Activated T-cell treated with anti-CD3 and anti-CD28 coated beads for 1 hour (primary cell): ENCODE results near the gene NPHP1.
"Not testable (repeated sequence)": the region's sequence is repeated elsewhere in the genome, so short reads cannot be mapped to it uniquely, and the experiment has no call there.

Experiments
- DNase-seq: peaks from one replicate; pipeline ENCODE4 v3.0.0-alpha.2; 2020; ENCODE audit warnings: low read depth

The NPHP1 gene

DNA sequence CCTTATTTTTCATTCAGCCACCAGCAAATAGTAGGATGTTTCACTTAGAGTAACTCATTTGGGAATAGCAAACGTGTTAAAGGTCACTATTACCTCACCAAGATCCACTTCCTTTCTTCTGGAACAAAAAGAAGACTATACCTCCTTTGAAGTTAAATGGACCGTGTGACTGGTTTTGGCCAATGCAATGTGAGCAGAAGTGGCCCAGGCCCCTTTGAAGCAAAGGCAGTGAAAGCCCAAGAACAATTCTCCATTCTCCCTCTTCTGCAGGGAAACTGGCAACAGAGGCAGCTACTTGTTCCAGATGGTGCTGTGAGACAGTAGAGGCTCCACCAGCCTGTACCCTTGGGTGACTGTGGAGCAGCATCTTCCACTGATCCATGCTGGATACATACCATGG is 77.9 kb downstream of the NPHP1 start:
- no peak for DNase-seq

GRCh38 chr2:110126086-110126773 is 78.6 kb downstream of the NPHP1 start:
- no peak for DNase-seq

DNA sequence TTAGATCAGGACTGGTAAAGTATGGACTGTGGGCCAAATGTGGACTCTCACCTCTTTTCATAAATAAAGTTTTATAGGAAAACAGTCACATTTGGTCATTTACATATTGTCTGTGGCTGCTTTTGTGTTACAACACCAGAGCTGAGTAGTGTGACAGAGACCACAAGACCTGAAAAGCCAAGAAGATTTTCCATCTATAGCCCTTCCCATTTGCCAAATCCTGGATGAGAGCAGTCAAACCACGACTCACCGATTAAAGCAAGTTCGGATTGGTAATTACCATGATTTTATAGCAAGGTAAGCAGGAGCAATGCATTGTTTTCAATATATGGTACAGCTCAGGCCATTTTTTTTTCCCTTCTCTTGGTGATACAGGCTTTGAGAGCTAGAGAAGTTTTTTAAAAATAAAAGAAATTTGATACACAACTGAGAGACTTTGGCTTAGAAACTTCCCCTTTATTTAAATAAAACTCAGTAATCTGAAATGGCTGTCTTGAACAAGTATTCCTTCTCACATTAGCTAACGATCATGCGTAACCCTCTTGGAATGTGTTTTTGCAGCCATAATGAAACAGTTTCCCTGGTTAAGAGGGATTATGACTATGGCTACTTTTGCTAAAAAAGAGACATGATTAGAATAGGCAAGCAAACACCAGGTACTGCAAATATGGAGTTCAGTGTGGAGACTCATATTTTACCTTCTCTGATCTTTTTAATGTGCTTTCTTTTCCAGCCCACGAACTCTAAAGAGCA is 79.7 kb downstream of the NPHP1 start:
- no peak for DNase-seq

DNA sequence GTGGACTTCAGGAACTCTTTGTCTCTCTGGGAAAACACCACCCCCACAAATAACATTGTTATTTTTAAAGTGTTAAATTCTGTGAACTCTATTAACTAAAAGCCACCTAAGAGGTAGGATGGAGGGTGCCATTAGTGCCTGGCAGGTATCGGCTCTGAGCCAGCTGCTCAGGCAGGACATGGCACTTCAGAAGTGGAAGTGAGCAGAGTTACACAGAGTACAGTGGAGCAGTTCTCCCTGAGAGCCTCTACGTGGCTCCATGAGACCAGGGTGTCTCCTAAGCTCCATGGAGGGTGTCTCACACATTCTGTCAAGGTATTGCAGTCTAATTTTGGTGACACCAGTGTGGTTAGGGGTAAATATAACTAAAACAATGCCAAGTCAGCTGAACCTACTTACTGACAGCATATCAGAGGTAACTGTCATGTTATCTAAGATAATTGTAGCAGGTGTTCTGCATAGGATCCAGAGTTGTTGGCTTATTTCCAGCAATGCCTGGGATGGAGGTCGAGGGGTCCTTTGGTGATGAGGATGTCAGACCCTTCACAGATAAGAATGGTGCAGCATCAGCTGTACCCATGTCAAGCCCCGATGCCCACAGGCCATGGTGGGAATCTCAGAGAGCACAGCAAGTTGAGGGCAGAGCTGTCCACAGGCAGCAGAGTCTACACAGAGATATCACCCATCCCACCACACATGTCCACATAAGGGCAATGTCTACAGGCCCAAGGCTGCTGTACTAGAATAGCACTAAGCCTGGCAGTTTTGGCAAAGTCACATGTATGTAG is 80.6 kb downstream of the NPHP1 start:
- no peak for DNase-seq

DNA sequence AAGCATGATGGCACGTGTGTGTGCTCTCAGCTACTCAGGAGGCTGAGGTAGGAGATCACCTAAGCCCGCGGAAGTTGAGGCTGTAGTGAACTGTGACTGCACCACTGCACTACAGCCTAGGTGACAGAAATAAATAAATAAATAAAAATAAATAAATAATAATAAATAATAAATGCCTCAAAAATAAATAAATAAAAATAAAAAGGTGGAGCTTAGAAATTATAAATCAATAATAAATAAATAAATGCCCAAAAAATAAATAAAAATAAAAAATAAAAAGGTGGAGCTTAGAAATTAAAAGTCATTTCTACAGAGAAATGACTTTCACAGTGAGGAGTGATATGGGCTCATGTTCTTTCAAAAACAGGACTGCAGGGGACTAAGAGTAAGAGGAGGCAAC is 83.2 kb downstream of the NPHP1 start:
- DNase-seq = no peak

- no peak for DNase-seq
Observed at GRCh38 chr2:110121052-110121334, 83.8 kb downstream of the NPHP1 start.

DNA sequence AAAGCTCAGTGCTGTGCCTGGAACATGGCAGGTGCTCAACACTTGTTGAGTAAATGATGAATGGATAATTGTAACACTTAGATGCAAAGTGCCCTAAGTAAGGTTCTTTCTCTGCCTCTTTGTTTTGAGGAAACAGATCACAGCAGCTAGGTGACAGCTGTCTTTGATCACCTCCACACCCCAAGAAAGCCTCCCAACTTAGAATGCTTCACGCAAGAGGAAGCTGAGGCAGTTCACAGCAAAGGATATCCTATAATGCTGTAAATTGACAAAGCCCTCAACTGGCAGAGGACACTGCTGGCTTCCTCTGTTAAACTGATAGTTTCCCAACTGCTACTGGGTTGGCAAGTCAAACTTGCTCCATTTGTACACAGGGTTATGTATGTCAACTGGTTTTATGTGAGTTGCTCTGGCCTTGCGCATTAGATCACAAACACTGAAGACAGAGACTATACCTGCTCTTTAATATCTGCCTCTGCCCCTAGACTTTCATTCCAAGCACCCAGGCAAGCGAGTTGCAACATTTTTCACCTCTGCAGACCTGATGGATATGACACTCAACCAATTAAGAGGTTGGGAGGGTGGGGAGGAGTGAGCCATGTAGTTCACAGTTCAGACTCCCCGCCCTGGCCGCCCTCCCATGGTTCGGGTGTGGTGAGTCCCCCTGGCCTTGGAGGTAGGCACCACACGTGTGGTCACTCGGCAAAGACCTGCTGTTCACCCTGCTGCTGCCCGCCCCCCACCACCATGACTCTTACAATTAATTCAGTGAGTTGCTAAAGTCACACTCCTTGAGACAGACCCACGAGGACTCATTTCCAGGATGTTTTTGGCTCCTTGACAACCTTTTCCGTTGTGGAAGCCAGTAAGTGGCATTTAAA is 84.4 kb downstream of the NPHP1 start:
- no peak for DNase-seq

- no peak for DNase-seq
Observed at GRCh38 chr2:110116033-110116710, 88.6 kb downstream of the NPHP1 start.

- DNase-seq = no peak
Observed at GRCh38 chr2:110115291-110116032, 89.4 kb downstream of the NPHP1 start, which contains the start of gene MALL. Gene MALL, minus strand, starts transcription at chr2:110115822. Its CDS starts 30 bp downstream, at chr2:110115792.

- no peak for DNase-seq
Observed at GRCh38 chr2:110114831-110115255, 90.0 kb downstream of the NPHP1 start.

DNA sequence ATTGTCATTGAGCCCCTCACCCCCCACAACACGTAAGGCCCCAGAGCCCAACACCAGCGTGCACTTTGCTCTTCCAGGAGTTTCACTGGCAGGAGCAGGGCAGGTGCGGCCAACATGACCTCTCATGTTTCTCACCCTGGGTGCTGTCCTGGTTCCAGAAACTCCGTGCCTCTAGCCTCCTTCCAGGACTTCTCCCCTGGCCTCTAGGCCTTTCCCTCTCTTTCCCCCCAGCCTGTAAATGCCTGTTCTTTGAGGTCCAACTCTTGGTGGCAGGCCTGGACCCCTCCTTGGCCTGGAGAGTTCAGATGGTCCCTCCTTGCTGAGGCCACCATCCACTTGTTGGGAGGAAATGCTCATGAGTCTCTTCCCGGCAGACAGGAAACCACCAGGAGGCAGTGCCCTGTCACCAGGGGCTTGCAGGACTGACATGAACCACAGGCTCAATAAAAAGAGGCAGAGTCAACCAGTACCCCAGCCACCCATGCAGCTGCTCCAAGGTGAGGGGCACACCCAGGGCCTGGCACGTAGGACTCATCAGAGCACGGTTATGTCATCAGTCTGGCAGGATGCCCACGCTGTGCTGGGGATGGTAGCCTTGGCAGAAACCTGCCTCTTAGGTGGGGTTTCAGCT is 90.7 kb downstream of the NPHP1 start:
- DNase-seq = no peak

DNA sequence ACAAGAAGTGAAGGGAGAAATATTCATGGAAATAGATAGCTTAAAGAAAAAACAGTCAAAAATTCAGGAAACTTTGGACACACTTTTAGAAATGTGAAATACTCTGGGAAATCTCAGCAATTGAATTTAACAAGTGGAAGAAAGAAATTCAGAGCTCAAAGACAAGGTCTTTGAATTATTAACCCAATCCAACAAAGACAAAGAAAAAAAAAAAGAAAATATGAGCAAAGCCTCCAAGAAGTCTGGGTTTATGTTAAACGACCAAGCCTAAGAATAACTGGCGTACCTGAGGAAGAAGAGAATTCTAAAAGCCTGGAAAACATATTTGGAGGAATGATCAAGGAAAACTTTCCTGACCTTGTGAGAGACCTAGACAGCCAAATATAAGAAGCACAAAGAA is 96.5 kb downstream of the NPHP1 start:
- DNase-seq = not testable (repeated sequence)

GRCh38 chr2:110107092-110108079 is 97.4 kb downstream of the NPHP1 start:
- DNase-seq = no peak

GRCh38 chr2:110106642-110107041 is 98.2 kb downstream of the NPHP1 start:
- no peak for DNase-seq

DNA sequence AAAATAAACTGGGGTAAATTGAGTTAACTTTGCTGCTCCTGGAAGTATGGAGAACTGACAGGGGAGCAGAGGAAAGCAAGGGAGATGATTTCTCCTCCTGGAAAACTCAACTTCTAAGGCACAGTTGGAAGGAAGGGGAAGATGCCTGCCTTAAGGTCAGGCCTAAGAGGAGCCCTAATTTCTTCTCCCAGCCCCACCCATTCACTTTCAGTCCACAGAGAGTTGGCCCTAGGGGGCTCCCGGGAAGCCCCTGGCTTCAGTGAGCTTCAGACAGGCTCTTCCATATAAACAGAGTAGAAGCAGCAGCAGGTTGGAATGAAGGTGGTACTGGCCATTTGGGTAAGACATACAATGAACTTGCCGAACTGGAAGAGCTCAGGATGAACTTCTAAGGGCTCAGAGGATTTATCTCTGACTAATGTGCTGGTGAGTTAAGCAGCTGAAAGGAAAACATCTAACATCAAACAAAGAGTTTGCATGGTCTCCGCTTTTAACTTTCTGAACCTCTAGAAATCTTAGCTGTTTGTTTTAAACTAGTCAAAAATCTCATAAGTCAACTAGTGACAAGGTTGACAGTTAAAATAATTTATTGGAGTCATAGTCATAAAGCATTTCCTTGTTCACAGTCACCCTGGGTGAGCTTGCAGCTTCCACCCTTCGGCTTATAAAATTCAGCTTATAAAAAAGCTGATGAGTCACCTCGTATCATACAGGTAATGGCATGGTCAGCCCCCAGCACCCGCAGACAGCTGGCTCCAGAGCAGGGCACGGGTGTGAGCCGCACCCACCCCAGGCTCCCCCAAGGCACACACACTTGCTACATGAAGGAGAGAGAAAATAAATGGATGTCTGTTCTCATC is 99.0 kb downstream of the NPHP1 start:
- no peak for DNase-seq

- no peak for DNase-seq
Observed at GRCh38 chr2:110105183-110105582, 99.6 kb downstream of the NPHP1 start.

DNA sequence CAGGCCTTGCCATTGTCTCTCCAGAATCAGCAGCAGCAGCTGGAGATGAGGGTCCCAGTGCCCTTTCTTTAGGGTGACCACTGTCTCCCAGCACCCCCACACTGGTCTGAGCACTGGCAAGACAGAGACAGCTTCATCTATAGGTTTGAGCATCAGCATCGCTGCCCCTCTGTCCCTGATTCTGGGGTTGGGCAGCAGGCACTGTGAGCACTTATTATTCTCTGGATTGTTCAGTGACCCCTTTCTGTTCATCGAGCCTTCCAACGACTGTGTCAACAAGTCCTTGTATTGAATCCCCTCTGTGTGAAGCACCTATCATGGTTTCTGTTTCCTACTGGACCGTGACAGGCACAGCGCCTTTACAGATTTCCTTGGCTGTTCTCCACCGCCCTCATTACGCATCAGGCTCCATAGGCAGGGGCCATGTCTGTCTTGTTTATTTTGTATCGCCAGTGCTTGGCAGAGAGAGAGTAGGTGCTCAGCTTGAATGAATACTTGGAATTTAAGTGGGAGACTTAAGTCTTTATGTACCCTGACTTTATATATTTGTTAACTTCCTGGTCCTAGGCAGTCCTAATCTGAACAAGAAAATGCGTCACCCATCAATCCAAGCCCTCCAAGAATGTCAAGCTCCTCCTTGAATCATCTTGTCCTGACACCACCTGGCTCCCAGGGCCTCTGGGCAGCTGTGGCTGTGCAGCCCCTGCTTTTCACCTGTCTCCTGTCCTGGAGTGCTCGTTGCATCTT is 100.6 kb downstream of the NPHP1 start:
- DNase-seq = no peak
